ENCODE results near the gene TOM1.

TOM1 gene

DNA sequence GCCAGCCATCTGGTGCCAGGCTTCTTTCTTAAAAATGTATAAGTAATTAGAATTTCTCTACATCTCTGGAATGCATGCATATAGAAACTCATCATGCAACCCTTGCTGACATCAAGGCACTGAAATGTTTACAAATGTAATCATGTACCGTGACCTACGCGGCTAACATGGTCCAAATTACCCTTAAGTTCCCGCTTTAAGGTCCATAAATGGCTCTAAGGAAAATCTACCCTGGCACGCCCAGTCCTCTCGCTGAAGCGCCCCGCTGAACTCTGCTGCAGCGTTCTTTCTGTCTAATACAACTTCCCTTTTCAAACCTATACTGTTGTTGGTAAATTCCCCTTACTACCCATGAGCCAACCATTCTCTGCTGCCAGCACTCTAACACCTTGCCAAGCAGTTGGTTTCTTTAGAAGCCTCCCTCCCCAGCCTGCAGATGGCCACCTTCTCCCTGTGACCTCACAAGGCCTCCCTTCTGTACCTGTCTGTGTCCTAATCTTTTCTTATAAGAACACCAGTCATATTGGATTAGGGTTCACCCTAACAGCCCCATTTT lies 67.7 kb downstream of the TOM1 start:
- in situ Hi-C loops (cut with MboI; ENCODE audit: low sequenced_read_pairs) = no loop called here

DNA sequence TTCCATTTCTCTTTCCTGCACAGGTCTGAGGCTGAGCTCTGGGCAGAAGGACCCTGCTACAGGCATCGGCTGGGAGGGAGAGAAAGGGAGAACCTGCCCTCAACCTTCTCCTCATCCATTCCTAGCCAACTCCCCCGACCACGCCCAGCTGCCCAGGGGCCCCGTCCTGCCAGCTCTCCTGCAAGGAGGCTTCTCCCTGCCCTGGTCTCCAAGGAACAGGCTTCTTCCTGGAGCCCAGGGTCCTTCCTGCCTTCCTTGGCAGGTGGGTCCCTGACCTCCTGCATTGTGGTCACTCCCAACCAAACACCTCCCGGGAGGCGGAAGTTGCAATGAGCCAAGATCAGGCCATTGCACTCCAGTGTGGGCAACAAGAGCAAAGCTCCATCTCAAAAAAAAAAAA lies 68.7 kb downstream of the TOM1 start:
- in situ Hi-C loops (cut with MboI; ENCODE audit: low sequenced_read_pairs) = no loop called here

DNA sequence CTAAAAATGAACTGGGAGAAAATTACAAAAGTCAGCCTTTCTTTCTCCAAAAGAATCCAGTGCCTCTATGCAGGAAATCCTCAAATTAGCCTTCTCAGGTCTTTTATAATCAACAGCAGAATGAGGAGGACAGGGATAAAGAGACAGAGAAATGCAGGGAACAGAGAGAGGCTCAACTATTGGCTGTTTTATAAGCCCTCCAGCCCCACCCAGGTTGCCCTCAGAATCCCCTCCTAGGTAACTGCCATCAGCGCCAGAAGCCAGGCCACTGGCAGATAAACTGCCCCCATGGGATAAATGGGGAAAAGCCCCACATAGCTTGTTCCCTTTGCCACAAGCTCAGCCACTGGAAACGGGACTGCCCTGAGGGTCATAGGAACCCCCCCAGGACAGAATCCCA lies 70.3 kb downstream of the TOM1 start:
- in situ Hi-C loops (cut with MboI; ENCODE audit: low sequenced_read_pairs) = no loop called here

DNA sequence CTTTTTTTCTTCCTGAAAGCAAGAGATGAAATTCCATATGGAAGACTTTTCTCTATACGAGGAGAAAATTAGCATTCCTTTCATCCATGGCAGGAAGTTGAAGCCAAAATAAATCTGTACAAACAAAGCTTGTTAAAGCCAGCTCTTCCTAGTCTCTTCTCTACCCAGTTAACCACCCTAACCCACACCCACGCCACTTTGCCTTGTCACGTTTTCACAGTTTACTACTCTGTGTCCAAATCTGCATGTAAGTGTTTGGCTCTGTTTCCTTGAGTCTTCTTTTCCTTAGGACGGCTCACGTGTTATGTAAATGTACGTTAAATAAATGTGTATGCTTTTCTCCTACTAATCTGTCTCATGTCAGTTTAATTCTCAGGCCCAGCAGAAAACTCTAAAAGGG lies 74.1 kb downstream of the TOM1 start:
- in situ Hi-C loops (cut with MboI; ENCODE audit: low sequenced_read_pairs) = no loop called here

DNA sequence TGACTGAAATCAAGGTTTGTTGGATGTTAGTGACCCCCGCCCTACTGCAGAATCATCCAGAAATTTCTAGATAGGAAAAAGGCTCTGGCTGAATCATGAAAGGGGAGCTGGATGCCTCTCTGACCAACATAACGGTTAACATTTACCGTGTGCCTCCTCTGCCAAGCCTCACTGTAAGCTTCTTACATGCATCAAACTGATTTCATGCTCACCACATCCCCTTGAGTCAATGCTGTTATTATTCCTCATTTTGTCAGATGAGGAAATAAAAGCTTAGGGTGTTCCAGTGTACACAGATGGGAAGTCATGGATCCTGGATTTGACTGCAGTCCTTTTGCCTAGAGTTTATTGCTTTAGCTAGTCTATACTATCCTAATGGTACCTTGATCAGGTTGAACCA lies 75.3 kb downstream of the TOM1 start:
- in situ Hi-C loops (cut with MboI; ENCODE audit: low sequenced_read_pairs) = no loop called here

DNA sequence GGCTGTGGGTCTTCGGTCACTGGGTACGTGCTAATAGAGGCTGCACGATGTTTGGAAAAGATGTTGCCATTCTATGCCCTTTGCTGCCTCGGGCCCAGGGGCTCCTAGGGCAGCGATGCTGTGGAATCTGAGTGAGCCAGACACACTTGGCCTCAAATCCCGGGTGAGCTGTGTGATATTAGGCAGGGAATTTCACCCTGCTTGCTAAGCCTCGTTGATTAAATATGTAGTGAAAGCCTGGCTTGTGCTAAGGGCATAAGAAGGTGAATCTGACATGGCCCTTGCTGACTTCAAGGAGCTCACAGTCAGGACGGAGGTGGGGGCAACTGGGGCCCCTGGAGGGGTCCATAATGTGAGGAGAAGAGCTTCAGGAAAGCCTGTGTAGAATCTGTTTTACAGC lies 75.8 kb downstream of the TOM1 start:
- in situ Hi-C loops (cut with MboI; ENCODE audit: low sequenced_read_pairs) = no loop called here

DNA sequence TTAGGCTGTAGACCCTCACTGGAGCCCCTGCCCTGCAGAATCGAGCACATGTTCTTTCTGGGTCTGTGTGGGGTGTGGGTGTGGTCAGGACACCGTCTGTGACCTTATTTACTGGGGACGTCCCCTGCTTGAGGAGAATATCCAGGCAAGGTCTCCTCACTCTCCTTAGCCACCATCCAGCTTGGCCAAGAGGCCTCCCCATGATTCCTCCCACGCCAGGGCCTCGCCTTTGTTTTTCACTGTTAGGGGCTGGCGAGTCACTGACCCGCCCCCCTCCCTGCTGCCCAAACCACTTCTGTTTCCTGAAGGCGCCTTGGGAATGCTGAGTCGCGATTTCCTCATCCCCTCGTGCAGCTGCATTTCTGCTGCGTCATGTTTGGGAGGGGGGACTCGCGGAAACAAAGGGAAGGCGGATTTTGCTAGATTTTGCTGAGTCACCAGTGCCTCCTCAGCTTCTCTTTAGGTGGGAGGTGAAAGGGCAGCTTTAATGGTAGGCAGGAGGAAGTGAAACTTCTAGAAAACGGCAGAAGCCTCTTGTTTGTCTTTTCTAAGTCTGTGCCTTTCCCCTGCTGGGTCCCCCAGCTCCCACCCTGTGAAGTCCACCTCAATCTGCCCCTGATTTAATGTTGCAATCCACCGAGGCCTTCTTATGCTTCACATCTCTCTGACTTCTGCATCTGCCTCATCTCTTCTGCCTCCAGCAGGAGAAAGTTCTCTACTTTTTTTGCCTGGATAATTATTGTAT lies 77.2 kb downstream of the TOM1 start:
- in situ Hi-C loops (cut with MboI; ENCODE audit: low sequenced_read_pairs) = no loop called here

DNA sequence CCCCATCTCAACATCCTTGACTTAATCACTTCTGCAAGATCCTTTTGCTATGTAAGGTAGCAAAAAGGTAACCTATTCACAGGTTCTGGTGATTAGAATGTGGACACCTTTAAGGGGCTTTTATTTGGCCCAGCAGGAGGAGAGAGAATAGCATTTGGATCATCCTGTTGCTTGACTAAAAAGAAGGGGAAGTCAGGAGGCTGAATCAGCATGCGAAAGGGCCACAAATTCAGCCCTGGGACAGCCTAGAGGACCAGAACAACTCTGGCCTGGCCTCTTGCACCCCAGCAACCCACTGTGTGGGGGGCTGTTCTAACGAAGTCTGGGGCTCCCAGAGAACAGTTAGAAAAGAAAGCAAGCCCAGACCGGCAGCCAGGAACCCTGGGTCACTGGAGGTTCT lies 78.0 kb downstream of the TOM1 start:
- in situ Hi-C loops (cut with MboI; ENCODE audit: low sequenced_read_pairs) = no loop called here

DNA sequence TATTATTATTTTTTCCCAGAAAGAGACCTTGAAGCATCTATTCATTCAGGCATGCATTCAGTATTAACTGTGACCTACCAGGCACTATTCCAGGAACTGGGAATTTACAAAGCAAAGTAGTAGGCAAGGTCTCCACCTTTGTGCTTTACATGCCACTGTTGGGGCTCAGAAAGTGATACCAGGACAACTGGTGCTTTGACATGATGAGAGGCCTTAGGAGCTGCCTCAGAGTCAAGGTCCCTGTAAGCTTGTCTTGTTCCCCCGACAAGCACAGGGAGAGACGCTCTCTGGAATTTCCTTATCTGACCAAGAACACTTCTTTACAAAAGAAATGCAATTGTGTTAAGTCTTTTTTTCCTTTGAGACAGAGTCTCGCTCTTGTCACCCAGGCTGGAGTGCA lies 78.9 kb downstream of the TOM1 start:
- in situ Hi-C loops (cut with MboI; ENCODE audit: low sequenced_read_pairs) = no loop called here

DNA sequence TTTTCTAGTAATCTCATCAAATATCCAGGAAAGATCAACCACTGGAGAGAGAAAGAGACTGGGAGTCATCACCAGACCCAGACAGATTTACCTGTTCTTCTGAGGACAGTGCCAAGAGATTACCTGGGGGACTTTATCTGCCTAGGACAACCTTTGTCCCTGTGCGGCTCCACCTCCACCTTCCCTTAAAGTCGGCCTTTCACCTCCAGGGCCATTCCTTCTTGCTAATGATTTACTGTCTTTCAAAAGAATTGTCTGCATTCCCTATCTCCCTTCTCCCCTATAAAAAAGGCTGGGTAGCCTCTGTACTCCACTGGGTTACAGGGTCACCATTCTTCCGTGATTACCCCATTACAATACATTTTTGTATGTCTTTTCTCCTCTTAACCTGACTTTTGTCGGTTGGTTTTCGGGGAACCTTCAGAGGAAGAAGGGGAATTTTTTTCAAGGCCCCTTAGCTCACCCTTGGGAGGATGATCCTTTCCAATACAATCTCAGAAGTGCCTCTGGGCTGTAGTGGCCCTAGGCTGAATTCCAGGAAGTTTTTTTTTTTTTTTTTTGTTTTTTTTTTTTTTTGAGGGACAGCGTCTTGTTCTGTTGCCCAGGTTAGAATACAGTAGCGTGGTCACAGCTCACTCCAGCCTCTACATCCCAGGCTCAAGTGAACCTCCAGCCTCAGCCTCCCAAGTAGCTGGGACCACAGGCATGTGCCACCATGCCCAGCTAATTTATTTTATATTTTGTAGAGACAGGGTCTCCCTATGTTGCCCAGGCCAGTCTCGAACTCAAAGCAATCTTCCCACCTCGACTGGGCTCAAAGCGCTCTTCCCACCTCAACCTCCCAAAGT lies 79.7 kb downstream of the TOM1 start:
- in situ Hi-C loops (cut with MboI; ENCODE audit: low sequenced_read_pairs) = no loop called here

DNA sequence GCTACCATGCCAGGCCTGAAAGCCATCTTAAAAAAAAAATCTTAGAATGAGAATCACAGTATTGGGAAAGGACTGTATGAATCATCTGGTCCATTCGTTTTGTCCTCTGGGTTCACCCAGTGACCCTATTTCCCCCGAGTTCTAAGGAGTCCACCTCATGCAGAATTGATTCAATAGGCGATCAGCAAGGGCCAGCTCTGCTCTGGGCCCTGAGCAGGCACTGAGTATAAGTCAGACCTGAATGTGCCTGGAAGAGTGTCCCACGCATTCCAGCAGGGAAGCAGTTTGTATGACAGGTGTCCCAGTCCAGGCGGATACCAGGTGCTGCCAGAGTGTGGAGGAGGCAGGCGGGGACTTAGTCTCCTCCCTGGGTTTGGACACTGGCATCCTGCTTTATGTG lies 80.3 kb downstream of the TOM1 start:
- in situ Hi-C loops (cut with MboI; ENCODE audit: low sequenced_read_pairs) = no loop called here

DNA sequence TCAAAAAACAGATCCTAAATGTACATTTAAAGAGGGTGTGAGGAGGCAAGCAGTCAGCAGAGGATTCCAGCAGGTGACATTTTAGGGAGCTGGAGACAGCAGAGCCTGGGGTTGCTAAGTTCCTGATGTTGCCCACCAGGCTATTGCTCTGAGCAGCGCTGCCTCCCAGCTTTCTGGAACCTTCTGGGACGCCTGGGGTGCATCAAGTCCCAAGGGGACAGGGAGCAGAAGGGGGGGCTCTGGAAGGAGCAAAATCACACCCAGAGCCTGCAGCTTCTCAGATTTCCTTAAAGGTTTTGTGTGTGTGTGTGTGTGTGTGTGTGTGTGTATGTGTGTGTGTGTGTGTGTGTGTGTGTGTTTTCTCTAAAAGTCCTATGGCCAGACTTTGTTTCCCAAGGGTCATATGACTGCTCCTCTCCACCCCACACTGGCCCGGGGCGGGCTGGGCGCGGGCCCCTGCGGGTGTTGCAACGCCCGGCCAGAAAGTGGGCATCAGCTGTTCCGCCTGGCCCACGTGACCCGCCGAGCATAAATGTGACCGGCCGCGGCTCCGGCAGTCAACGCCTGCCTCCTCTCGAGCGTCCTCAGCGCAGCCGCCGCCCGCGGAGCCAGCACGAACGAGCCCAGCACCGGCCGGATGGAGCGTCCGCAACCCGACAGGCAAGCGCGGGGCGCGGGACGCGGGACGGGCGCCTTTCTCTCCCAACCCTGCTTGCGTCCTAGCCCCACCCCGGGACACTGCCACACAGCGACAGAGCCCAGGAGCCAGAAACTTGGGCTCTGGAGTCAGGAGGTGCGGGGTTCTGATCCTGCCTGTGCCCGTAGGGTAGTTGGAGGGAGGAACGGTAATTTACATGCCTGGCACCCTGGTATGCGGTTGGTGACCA lies 81.1 kb downstream of the TOM1 start, which contains the start of gene HMOX1:
HMOX1 (plus strand) TSS at position 560 of the 887 bp plus-strand sequence; CDS start at position 638, 78 bp downstream.
- in situ Hi-C loops (cut with MboI; ENCODE audit: low sequenced_read_pairs) = no loop called here

DNA sequence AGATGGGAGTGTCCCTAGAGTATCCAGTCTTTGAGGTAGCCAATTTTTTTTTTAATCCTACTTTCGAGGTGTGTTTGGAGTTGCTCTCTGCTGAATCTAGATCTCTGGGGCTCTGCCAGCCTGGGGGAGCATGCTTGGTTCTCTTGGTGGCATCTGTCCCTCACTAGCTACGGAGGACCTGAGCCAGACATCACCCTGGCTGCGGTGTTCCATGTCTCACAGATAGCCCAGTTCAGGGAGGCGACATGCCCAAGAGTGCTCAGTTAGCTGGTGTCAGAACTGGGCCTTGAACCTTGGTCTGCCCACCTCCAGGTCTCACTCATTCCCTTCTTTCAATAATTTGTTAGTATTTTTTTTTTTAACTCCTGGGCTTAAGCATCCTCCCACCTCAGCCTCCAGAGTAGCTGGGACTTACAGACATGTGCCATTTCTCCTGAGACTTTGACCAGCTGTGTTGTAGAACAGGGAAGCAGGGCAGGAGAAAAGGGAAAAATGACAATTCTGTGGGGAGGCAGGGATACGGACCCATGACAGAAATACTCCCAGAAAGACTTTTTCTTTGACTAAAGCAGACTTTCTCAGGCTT lies 81.8 kb downstream of the TOM1 start:
- in situ Hi-C loops (cut with MboI; ENCODE audit: low sequenced_read_pairs) = no loop called here

DNA sequence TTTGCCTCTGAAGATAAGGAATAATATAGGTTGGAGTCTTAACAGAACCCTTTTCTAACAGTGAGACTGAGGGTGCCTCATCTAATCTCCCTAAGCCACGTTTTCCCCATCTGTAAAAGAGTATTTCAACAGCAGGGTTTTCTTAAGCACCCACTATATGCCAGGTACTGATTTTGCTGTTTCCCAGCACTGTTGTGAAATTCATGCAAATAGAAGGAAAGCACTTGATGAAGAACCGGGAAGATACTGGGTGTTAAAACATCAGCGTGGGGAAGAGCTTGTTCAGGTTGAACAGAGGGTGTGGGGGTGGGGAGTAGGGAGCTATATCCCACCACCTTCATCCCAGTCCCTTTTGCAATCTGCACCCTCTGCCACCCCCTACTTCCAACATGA lies 84.0 kb downstream of the TOM1 start:
- in situ Hi-C loops (cut with MboI; ENCODE audit: low sequenced_read_pairs) = no loop called here

DNA sequence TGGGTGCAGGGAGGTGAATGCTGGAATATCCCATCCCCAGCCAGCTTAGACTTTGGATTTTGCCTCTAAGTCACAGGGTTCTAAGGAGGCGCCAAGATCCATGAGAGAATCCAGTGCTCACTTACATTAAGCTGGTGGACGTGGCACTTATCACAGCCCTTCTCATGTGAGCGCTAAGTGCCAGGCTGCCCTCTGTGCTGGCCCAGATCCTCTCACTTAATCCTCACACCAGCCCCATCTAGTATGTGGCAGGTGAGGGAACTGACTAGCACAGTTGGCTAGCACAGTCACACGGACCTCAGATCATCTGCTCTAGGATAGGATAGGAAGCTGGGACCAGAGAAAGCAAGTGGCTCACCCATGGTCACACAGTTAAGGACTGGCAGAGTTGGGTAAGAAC lies 84.8 kb downstream of the TOM1 start:
- in situ Hi-C loops (cut with MboI; ENCODE audit: low sequenced_read_pairs) = no loop called here

DNA sequence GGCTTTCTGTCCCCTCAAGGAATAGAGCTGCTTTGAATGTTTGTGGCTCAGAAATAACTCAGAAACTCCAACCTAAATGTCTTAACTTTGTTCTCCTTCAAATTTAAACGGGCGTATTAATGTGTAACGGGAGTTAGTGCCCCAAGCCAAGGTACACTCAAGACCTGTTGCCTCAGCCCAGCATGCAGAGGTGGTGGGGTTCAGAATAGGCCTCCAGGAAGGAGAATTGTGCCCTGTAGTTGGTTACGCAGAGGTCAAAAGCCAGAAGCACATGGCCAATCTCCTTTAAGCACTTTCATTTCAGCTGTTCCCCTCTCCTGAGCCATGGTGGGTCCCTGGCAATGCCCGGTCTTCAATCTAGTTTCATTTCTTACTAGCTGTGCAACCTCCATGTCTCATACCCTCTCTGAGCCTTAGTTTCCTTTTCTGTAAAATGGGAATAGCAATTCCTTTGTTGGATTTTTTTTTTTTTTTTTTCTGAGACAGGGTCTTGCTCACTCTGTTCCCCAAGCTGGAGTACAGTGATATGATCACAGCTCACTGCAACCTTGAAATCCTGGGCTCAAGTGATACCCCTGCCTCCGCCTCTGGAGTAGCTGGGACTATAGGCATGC lies 85.4 kb downstream of the TOM1 start:
- in situ Hi-C loops (cut with MboI; ENCODE audit: low sequenced_read_pairs) = no loop called here

DNA sequence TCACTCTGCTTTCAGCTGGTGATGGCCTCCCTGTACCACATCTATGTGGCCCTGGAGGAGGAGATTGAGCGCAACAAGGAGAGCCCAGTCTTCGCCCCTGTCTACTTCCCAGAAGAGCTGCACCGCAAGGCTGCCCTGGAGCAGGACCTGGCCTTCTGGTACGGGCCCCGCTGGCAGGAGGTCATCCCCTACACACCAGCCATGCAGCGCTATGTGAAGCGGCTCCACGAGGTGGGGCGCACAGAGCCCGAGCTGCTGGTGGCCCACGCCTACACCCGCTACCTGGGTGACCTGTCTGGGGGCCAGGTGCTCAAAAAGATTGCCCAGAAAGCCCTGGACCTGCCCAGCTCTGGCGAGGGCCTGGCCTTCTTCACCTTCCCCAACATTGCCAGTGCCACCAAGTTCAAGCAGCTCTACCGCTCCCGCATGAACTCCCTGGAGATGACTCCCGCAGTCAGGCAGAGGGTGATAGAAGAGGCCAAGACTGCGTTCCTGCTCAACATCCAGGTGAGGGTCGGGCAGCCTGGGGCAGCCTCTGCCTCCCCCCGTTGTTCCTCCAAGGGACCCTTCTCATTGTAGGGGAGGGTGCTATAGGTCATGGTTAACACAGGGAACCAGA lies 87.1 kb downstream of the TOM1 start:
- in situ Hi-C loops (cut with MboI; ENCODE audit: low sequenced_read_pairs) = no loop called here

DNA sequence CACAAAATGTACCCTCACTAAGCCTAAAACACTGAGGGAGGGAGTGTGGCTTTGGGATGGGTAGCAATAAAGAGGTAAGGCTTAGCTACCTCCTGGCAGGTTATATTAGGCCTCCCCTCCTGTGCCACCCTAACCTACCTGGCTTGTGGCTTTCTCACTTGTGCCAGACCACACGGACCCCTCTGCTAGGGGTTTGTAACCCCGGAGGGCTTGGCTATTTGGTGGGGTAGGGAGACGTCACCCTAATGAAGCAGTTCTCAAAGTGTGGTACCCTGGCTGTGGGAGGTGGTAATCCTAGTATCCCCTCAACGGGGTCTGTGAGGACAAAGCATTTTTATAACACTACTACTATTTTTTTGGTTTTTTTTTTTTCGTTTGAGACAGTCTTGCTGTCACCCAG lies 91.2 kb downstream of the TOM1 start:
- in situ Hi-C loops (cut with MboI; ENCODE audit: low sequenced_read_pairs) = no loop called here

DNA sequence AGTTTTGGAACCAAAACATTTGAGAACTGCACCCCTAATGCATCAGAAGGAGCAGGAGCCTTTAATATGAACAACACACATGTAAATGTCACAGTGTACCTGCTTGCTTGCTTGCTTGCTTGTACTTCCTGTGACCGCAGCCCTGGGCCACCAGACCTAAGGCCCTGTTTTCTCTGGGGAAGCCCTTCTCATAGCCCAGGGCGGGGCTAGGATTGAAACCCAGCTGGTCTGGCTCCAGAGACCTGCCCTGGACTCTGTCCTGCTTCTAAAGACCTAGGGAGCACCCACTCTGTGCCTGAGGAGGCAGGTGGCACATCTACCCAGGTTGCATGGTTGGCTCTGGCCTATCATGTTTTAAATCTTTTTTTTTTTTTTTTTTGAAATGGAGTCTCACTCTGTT lies 92.7 kb downstream of the TOM1 start:
- in situ Hi-C loops (cut with MboI; ENCODE audit: low sequenced_read_pairs) = no loop called here

Data from hTERT RPE-1 (cell line).